T-cell (primary cell): ENCODE data around the gene CACNA1F. TPM values are rescaled to one million over a fixed set of nuclear protein-coding genes. Genes with fewer than 3 reads are reported as not detected.
A peak's percentile ranks its signal among the peaks of the same experiment; 100 is the strongest.

Source experiments
- ATAC-seq, 4 experiments: fragments of 200-7000 bp in 3 of 4; fragments of 150-1000 bp in 1 of 4; cut with Tn5 transposase; replicated peaks in 1 of 4; 1 replicate in 3 of 4; 2 replicates in 1 of 4; pipeline ENCODE4 v1.10.0; 2021; ENCODE audit warnings: moderate library complexity in 3 of 4, mild to moderate bottlenecking in 2 of 4, moderate number of reproducible peaks in 1 of 4
- CTCF ChIA-PET, 2 donors: fragments of 300-600 bp; sonication (Branson Sonifier 250); formaldehyde crosslinking; loops; one replicate each; lab custom pipeline; 2022; ENCODE audit warnings: antibody characterized with exemption in 2 of 2; lab: Charles Lee
- POLR2A ChIA-PET, 2 donors: fragments of 300-600 bp; sonication (Branson Sonifier 250); formaldehyde crosslinking; loops; one replicate each; lab custom pipeline; 2022; ENCODE audit warnings: antibody characterized with exemption in 2 of 2; lab: Charles Lee
- DNase-seq, 35 experiments: peaks; one replicate each; pipeline versions ENCODE4 v3.0.0 to v3.0.0-alpha.2; 2013 to 2023
- H3K27ac ChIP-seq: one replicate; pipeline ENCODE4 v1.5.1; 2013; ENCODE audit warnings: low read length
- H3K27me3 ChIP-seq, 2 experiments: replicated peaks in 1 of 2; 1 replicate in 1 of 2; 2 replicates in 1 of 2; pipeline versions ENCODE4 v1.6.1 to v1.7.0; 2013; ENCODE audit warnings: low read length in 1 of 2, mixed read lengths in 1 of 2; ENCODE audit not compliant: control insufficient read depth in 2 of 2, insufficient read depth in 2 of 2; ENCODE audit errors: extremely low read depth in 1 of 2
- H3K36me3 ChIP-seq, 2 donors: 1 replicate in 1 of 2; 2 replicates in 1 of 2; pipeline versions ENCODE4 v1.6.1 to v1.7.0; 2013; ENCODE audit warnings: low read length in 1 of 2; ENCODE audit not compliant: control insufficient read depth in 2 of 2, insufficient read depth in 1 of 2; ENCODE audit errors: extremely low read depth in 1 of 2
- H3K4me1 ChIP-seq, 2 experiments: 1 replicate in 1 of 2; 2 replicates in 1 of 2; pipeline versions ENCODE4 v1.6.1 to v1.7.0; 2013; ENCODE audit warnings: low read length in 2 of 2, mixed read lengths in 1 of 2; ENCODE audit not compliant: insufficient read depth in 2 of 2, control insufficient read depth in 1 of 2; ENCODE audit errors: extremely low read depth in 1 of 2
- H3K4me3 ChIP-seq, 2 donors: 1 replicate in 1 of 2; 2 replicates in 1 of 2; pipeline versions ENCODE4 v1.5.1 to v1.7.0; 2013; ENCODE audit warnings: mild to moderate bottlenecking in 2 of 2, low read length in 1 of 2, moderate library complexity in 1 of 2; ENCODE audit not compliant: control insufficient read depth in 1 of 2; ENCODE audit errors: extremely low read depth in 1 of 2
- H3K9me3 ChIP-seq: 2 replicates; pipeline ENCODE4 v1.7.0; 2013
- H3K27ac Mint-ChIP-seq, 2 donors: one replicate each; pipeline ENCODE4 v1.8.0; 2020 to 2021; ENCODE audit warnings: mild to moderate bottlenecking in 2 of 2, mixed read lengths in 2 of 2
- H3K27me3 Mint-ChIP-seq, 2 donors: one replicate each; pipeline ENCODE4 v1.8.0; 2021 to 2022; ENCODE audit warnings: mixed read lengths in 2 of 2
- H3K36me3 Mint-ChIP-seq: one replicate; pipeline ENCODE4 v1.8.0; 2021; ENCODE audit warnings: mixed read lengths
- H3K4me1 Mint-ChIP-seq, 3 donors: one replicate each; pipeline ENCODE4 v1.8.0; 2020 to 2022; ENCODE audit warnings: mixed read lengths in 3 of 3, mild to moderate bottlenecking in 1 of 3
- H3K4me3 Mint-ChIP-seq, 3 donors: one replicate each; pipeline ENCODE4 v1.8.0; 2020 to 2022; ENCODE audit warnings: mild to moderate bottlenecking in 3 of 3, mixed read lengths in 3 of 3, moderate library complexity in 3 of 3
- H3K9me3 Mint-ChIP-seq, 3 donors: one replicate each; pipeline ENCODE4 v1.8.0; 2020 to 2022; ENCODE audit warnings: mixed read lengths in 3 of 3
- WGBS: methylation state at CpG from one replicate; pipeline ENCODE4 v1.1.5; 2013; ENCODE audit warnings: missing lambda C conversion rate; ENCODE audit not compliant: insufficient coverage; 5-methylcytosine and 5-hydroxymethylcytosine counted together
- total RNA-seq, 35 experiments: library from RNA in 6 of 35; stranded (reverse) in 6 of 35; fragments of 120-200 nt in 1 of 35; gene quantifications; one replicate each; pipeline versions ENCODE4 v1.2.1 to v1.2.4 and lab custom pipeline; 2013 to 2026

CACNA1F gene
- total RNA-seq, 5 donors from 2014 or later (not counting 1 experiment from before 2014, with no cell fraction given) = 1.4 to 1.9 (median 1.6) TPM

GRCh38 chrX:49204017-49204416 lies 29.1 kb downstream of the CACNA1F start:
- Mint-ChIP-seq H3K9me3 (no peaks in the 10 kb centered on the region), H3K4me3 (no peak overlapping the region), H3K36me3 (peaks cover 3% of the 10 kb centered on the region), H3K27me3 (no peaks in the 10 kb centered on the region), H3K27ac (no peak overlapping the region), H3K4me1 (peaks cover 3 to 7% (median 6%) of the 10 kb centered on the region in 3 donors)
- H3K4me3 ChIP-seq = no peak overlapping the region
- ChIA-PET CTCF (no interaction called here), POLR2A (no interaction called here)
- H3K9me3 ChIP-seq = no peaks in the 10 kb centered on the region
- no peaks in the 10 kb centered on the region for H3K36me3 ChIP-seq
- H3K27me3 ChIP-seq = peaks cover 0 to 8% of the 10 kb centered on the region in 2 experiments
- ATAC-seq = no peak
- H3K27ac ChIP-seq = no peak overlapping the region
- 80% methylated on average over 2 of the region's 6 CpGs for WGBS
- H3K4me1 ChIP-seq = peaks cover 2 to 13% of the 10 kb centered on the region in 2 experiments
- DNase-seq = no peak

- no peak overlapping the region for H3K4me3 Mint-ChIP-seq
- POLR2A ChIA-PET = no interaction called here
- CTCF ChIA-PET = no interaction called here
These were observed 29.6 kb downstream of the CACNA1F start for GRCh38 chrX:49203536-49203935.

GRCh38 chrX:49202022-49202421 lies 31.1 kb downstream of the CACNA1F start:
- POLR2A ChIA-PET = no interaction called here
- Histone ChIP-seq H3K9me3 (no peaks in the 10 kb centered on the region), H3K27ac (no peak overlapping the region), H3K27me3 (peaks cover 0 to 8% of the 10 kb centered on the region in 2 experiments), H3K36me3 (no peaks in the 10 kb centered on the region), H3K4me1 (peaks cover 2 to 19% of the 10 kb centered on the region in 2 experiments), H3K4me3 (no peak overlapping the region)
- WGBS = no CpG with 5 or more reads among the region's 2 CpGs
- CTCF ChIA-PET = interaction anchor here in 1 of 2 donors (1.1 kb wide), 1 partner anchor 10 kb away, joined by 4 read pairs; no protein-coding TSS in a partner anchor
- Mint-ChIP-seq H3K27me3 (peaks cover 0 to 5% of the 10 kb centered on the region in 2 donors), H3K27ac (no peak overlapping the region), H3K4me1 (peaks cover 8 to 18% (median 17%) of the 10 kb centered on the region in 3 donors), H3K9me3 (no peaks in the 10 kb centered on the region), H3K36me3 (peaks cover 3% of the 10 kb centered on the region), H3K4me3 (no peak overlapping the region)
- ATAC-seq (no peak), DNase-seq (no peak)

More at GRCh38 chrX:49203536-49203935, 29.6 kb downstream of the CACNA1F start:
- Histone ChIP-seq H3K9me3 (no peaks in the 10 kb centered on the region), H3K27ac (no peak overlapping the region), H3K27me3 (peaks cover 0 to 8% of the 10 kb centered on the region in 2 experiments), H3K4me1 (peaks cover 2 to 18% of the 10 kb centered on the region in 2 experiments), H3K4me3 (no peak overlapping the region), H3K36me3 (no peaks in the 10 kb centered on the region)
- DNase-seq (no peak), ATAC-seq (no peak)
- Mint-ChIP-seq H3K9me3 (no peaks in the 10 kb centered on the region), H3K36me3 (peaks cover 3% of the 10 kb centered on the region), H3K4me1 (peaks cover 3 to 11% (median 11%) of the 10 kb centered on the region in 3 donors), H3K27ac (no peak overlapping the region), H3K27me3 (no peaks in the 10 kb centered on the region)
- 100% methylated on average over 2 of the region's 3 CpGs for WGBS

- peak within 1 kb of the TSS; percentile 74 to 81 for H3K27ac Mint-ChIP-seq
- H3K4me3 Mint-ChIP-seq = peak within 1 kb of the TSS; percentile 11 to 60 (median 51)
- 0% methylated on average over 11 of the region's 61 CpGs for WGBS
- H3K27me3 Mint-ChIP-seq = peaks cover 0 to 5% of the 10 kb centered on the region in 2 donors
- Histone ChIP-seq H3K4me3 (peak within 1 kb of the TSS; percentile 4 to 49), H3K4me1 (peaks cover 2 to 19% of the 10 kb centered on the region in 2 experiments), H3K36me3 (no peaks in the 10 kb centered on the region), H3K9me3 (no peaks in the 10 kb centered on the region), H3K27me3 (peaks cover 0 to 6% of the 10 kb centered on the region in 2 experiments), H3K27ac (peak within 1 kb of the TSS; percentile 66)
- peaks cover 7% of the 10 kb centered on the region for H3K36me3 Mint-ChIP-seq
- POLR2A ChIA-PET = interaction anchor here in 1 of 2 donors (0.8 kb wide), 1 partner anchor 69 kb away, joined by 3 read pairs; the partner anchor contains the start of gene PPP1R3F
- CTCF ChIA-PET = no interaction called here
- H3K9me3 Mint-ChIP-seq = no peaks in the 10 kb centered on the region
- H3K4me1 Mint-ChIP-seq = peaks cover 8 to 20% (median 17%) of the 10 kb centered on the region in 3 donors
- DNase-seq (peak; percentile 71 to 92 (median 82)), ATAC-seq (peak; percentile 96 to 99 (median 98))
These were observed 33.0 kb downstream of the CACNA1F start, which contains the start of gene SYP for GRCh38 chrX:49199906-49200771. Gene SYP, minus strand, starts transcription at chrX:49200193. Its CDS starts 7 bp downstream, at chrX:49200186.

- POLR2A ChIA-PET = no interaction called here
- ATAC-seq = no peak
- WGBS = 16% methylated on average over 7 of the region's 11 CpGs
- peak overlapping the region in 2 of 3 donors; percentile 11 to 13 for H3K4me3 Mint-ChIP-seq
- H3K27ac Mint-ChIP-seq = no peak overlapping the region
- Histone ChIP-seq H3K27me3 (peaks cover 0 to 6% of the 10 kb centered on the region in 2 experiments), H3K4me3 (no peak overlapping the region), H3K9me3 (no peaks in the 10 kb centered on the region), H3K4me1 (peaks cover 2 to 19% of the 10 kb centered on the region in 2 experiments), H3K27ac (no peak overlapping the region), H3K36me3 (no peaks in the 10 kb centered on the region)
- peaks cover 8 to 20% (median 17%) of the 10 kb centered on the region in 3 donors for H3K4me1 Mint-ChIP-seq
- DNase-seq = no peak
- no peaks in the 10 kb centered on the region for H3K9me3 Mint-ChIP-seq
- CTCF ChIA-PET = no interaction called here
- H3K27me3 Mint-ChIP-seq = peaks cover 0 to 5% of the 10 kb centered on the region in 2 donors
- peaks cover 7% of the 10 kb centered on the region for H3K36me3 Mint-ChIP-seq
These were observed 33.9 kb downstream of the CACNA1F start for GRCh38 chrX:49199315-49199595.

- POLR2A ChIA-PET = no interaction called here
- CTCF ChIA-PET = no interaction called here
- H3K9me3 ChIP-seq = no peaks in the 10 kb centered on the region
- Mint-ChIP-seq H3K27me3 (peaks cover 0 to 7% of the 10 kb centered on the region in 2 donors), H3K4me3 (peak overlapping the region in 1 of 3 donors; percentile 11), H3K27ac (no peak overlapping the region), H3K4me1 (peaks cover 9 to 23% (median 20%) of the 10 kb centered on the region in 3 donors), H3K36me3 (peaks cover 5% of the 10 kb centered on the region), H3K9me3 (no peaks in the 10 kb centered on the region)
- no peak for ATAC-seq
- peaks cover 2 to 19% of the 10 kb centered on the region in 2 experiments for H3K4me1 ChIP-seq
- WGBS = 40% methylated on average over 5 of the region's 12 CpGs
- no peak for DNase-seq
- no peaks in the 10 kb centered on the region for H3K36me3 ChIP-seq
- no peak overlapping the region for H3K4me3 ChIP-seq
- peaks cover 0 to 6% of the 10 kb centered on the region in 2 experiments for H3K27me3 ChIP-seq
- H3K27ac ChIP-seq = no peak overlapping the region
These were observed 34.4 kb downstream of the CACNA1F start for GRCh38 chrX:49198540-49199314.
